Mesenchymal stem cell (in vitro differentiated cells and primary cell): ENCODE data around the gene OR2J2.
"Not testable (repeated sequence)": the region's sequence is repeated elsewhere in the genome, so short reads cannot be mapped to it uniquely, and the experiment has no call there.

Experiments used
- DNase-seq: peaks from one replicate; pipeline ENCODE4 v3.0.0-alpha.2; 2013
- H2AFZ ChIP-seq: one replicate; pipeline ENCODE4 v1.6.1; 2013; ENCODE audit warnings: low read depth, mild to moderate bottlenecking, control low read depth, inconsistent platforms, low read length, moderate library complexity
- H2AK5ac ChIP-seq: 2 replicates; pipeline ENCODE4 v1.6.1; 2013; ENCODE audit warnings: low read length, moderate library complexity, mild to moderate bottlenecking, inconsistent platforms; ENCODE audit not compliant: severe bottlenecking
- H2BK120ac ChIP-seq: one replicate; pipeline ENCODE4 v1.6.1; 2013; ENCODE audit warnings: low read depth, mild to moderate bottlenecking, inconsistent platforms, low read length, moderate library complexity
- H2BK12ac ChIP-seq, 2 experiments: one replicate each; pipeline ENCODE4 v1.6.1; 2013; ENCODE audit warnings: inconsistent platforms in 2 of 2, low read length in 2 of 2, mild to moderate bottlenecking in 2 of 2, moderate library complexity in 2 of 2, control low read depth in 1 of 2
- H2BK15ac ChIP-seq: one replicate; pipeline ENCODE4 v1.6.1; 2013; ENCODE audit warnings: mild to moderate bottlenecking, low read depth, inconsistent platforms; ENCODE audit not compliant: poor library complexity, severe bottlenecking
- H2BK5ac ChIP-seq: 2 replicates; pipeline ENCODE4 v1.6.1; 2013; ENCODE audit warnings: low read depth, mild to moderate bottlenecking, low read length, control low read depth, inconsistent platforms; ENCODE audit not compliant: poor library complexity, severe bottlenecking
- H3K14ac ChIP-seq, 2 experiments: one replicate each; pipeline ENCODE4 v1.6.1; 2013; ENCODE audit warnings: inconsistent platforms in 2 of 2, low read length in 2 of 2, control low read depth in 1 of 2, mild to moderate bottlenecking in 1 of 2, moderate library complexity in 1 of 2
- H3K18ac ChIP-seq, 2 experiments: one replicate each; pipeline ENCODE4 v1.6.1; 2013; ENCODE audit warnings: inconsistent platforms in 2 of 2, low read length in 2 of 2, control low read depth in 1 of 2, low read depth in 1 of 2, mild to moderate bottlenecking in 1 of 2
- H3K23ac ChIP-seq, 2 experiments: one replicate each; pipeline ENCODE4 v1.6.1; 2013; ENCODE audit warnings: inconsistent platforms in 2 of 2, low read length in 2 of 2, mild to moderate bottlenecking in 2 of 2, moderate library complexity in 2 of 2, control low read depth in 1 of 2
- H3K27ac ChIP-seq: 2 replicates; pipeline ENCODE4 v1.5.1; 2013; ENCODE audit warnings: mild to moderate bottlenecking, moderate library complexity, low read length, control low read depth, inconsistent platforms; ENCODE audit not compliant: poor library complexity, severe bottlenecking
- H3K27me3 ChIP-seq, 2 experiments: 2 replicates each; pipeline versions ENCODE4 v1.6.1 to v1.7.0; 2013; ENCODE audit warnings: low read length in 2 of 2, mild to moderate bottlenecking in 2 of 2, moderate library complexity in 2 of 2, control low read depth in 1 of 2, inconsistent platforms in 1 of 2; ENCODE audit not compliant: control insufficient read depth in 1 of 2, insufficient read depth in 1 of 2
- H3K36me3 ChIP-seq, 2 experiments: 2 replicates each; pipeline versions ENCODE4 v1.6.1 to v1.7.0; 2013; ENCODE audit warnings: low read length in 2 of 2, control low read depth in 1 of 2, inconsistent platforms in 1 of 2, low read depth in 1 of 2, mild to moderate bottlenecking in 1 of 2; ENCODE audit not compliant: insufficient read depth in 2 of 2, control insufficient read depth in 1 of 2
- H3K4ac ChIP-seq, 2 experiments: one replicate each; pipeline ENCODE4 v1.6.1; 2013; ENCODE audit warnings: inconsistent platforms in 2 of 2, low read length in 2 of 2, mild to moderate bottlenecking in 2 of 2, moderate library complexity in 2 of 2, control low read depth in 1 of 2, low read depth in 1 of 2
- H3K4me1 ChIP-seq: 2 replicates; pipeline ENCODE4 v1.6.1; 2013; ENCODE audit warnings: low read depth, low read length, control low read depth; ENCODE audit not compliant: control insufficient read depth, insufficient read depth
- H3K4me2 ChIP-seq: 2 replicates; pipeline ENCODE4 v1.6.1; 2013; ENCODE audit warnings: low read length, mild to moderate bottlenecking, inconsistent platforms; ENCODE audit not compliant: poor library complexity, severe bottlenecking
- H3K4me3 ChIP-seq, 2 experiments: 2 replicates each; pipeline versions ENCODE4 v1.5.1 to v1.7.0; 2013; ENCODE audit warnings: low read length in 2 of 2, mild to moderate bottlenecking in 2 of 2, control low read depth in 1 of 2, low read depth in 1 of 2; ENCODE audit not compliant: insufficient read depth in 1 of 2
- H3K79me1 ChIP-seq: replicated peaks from 2 replicates; pipeline ENCODE4 v1.6.1; 2013; ENCODE audit warnings: mild to moderate bottlenecking, control low read depth, low read length, inconsistent platforms; ENCODE audit not compliant: poor library complexity, severe bottlenecking
- H3K9ac ChIP-seq: 2 replicates; pipeline ENCODE4 v1.7.0; 2013; ENCODE audit warnings: mild to moderate bottlenecking, low read length, moderate library complexity
- H3K9me3 ChIP-seq: 2 replicates; pipeline ENCODE4 v1.7.0; 2013; ENCODE audit warnings: mild to moderate bottlenecking, low read length; ENCODE audit not compliant: control insufficient read depth
- H4K8ac ChIP-seq: one replicate; pipeline ENCODE4 v1.6.1; 2013; ENCODE audit warnings: inconsistent platforms, mild to moderate bottlenecking, low read length, moderate library complexity
- H4K91ac ChIP-seq: one replicate; pipeline ENCODE4 v1.6.1; 2013; ENCODE audit warnings: mild to moderate bottlenecking, low read length, inconsistent platforms
- WGBS: methylation state at CpG from one replicate; pipeline ENCODE4 v1.1.7; 2013; ENCODE audit warnings: mixed read lengths; 5-methylcytosine and 5-hydroxymethylcytosine counted together

Gene OR2J2

GRCh38 chr6:29147074-29147473 is 23.6 kb upstream of the OR2J2 start:
- no peaks in the 10 kb centered on the region for H3K79me1 ChIP-seq
- no peak overlapping the region for H2BK120ac ChIP-seq
- no peak overlapping the region for H3K23ac ChIP-seq
- no peak overlapping the region for H2BK15ac ChIP-seq
- no peak overlapping the region for H3K9ac ChIP-seq
- H3K4me3 ChIP-seq = no peak overlapping the region
- peaks cover 12% of the 10 kb centered on the region for H3K9me3 ChIP-seq
- no peak overlapping the region for H3K18ac ChIP-seq
- WGBS = no CpG with 5 or more reads among the region's 3 CpGs
- no peak overlapping the region for H3K4ac ChIP-seq
- H2AK5ac ChIP-seq = no peak overlapping the region
- no peaks in the 10 kb centered on the region for H3K4me1 ChIP-seq
- no peaks in the 10 kb centered on the region for H3K27me3 ChIP-seq
- no peak overlapping the region for H3K27ac ChIP-seq
- no peak overlapping the region for H2BK5ac ChIP-seq
- H4K91ac ChIP-seq = no peak overlapping the region
- H2BK12ac ChIP-seq = no peak overlapping the region
- H3K14ac ChIP-seq = no peak overlapping the region
- no peak overlapping the region for H3K4me2 ChIP-seq
- no peak for DNase-seq
- no peak overlapping the region for H4K8ac ChIP-seq
- no peak overlapping the region for H2AFZ ChIP-seq
- no peaks in the 10 kb centered on the region for H3K36me3 ChIP-seq

- H4K8ac ChIP-seq, H3K9ac ChIP-seq, H3K79me1 ChIP-seq, H2AFZ ChIP-seq, H2BK15ac ChIP-seq, H2BK12ac ChIP-seq, H3K27me3 ChIP-seq, H3K36me3 ChIP-seq, H4K91ac ChIP-seq, H3K23ac ChIP-seq, H3K4me1 ChIP-seq, H3K18ac ChIP-seq, H3K9me3 ChIP-seq, H3K4me2 ChIP-seq, DNase-seq, H3K4ac ChIP-seq, H3K4me3 ChIP-seq, H2AK5ac ChIP-seq, H3K14ac ChIP-seq, H3K27ac ChIP-seq, H2BK120ac ChIP-seq, H2BK5ac ChIP-seq: not testable (repeated sequence)
- 50% methylated on average over 2 of the region's 3 CpGs for WGBS
Observed at GRCh38 chr6:29149444-29149843, 21.3 kb upstream of the OR2J2 start.

- Histone ChIP-seq H4K8ac (no peak overlapping the region), H3K23ac (no peak overlapping the region), H3K27ac (no peak overlapping the region), H3K4me2 (no peak overlapping the region), H2BK5ac (no peak overlapping the region), H3K18ac (no peak overlapping the region), H3K4me1 (no peaks in the 10 kb centered on the region), H3K36me3 (no peaks in the 10 kb centered on the region), H3K27me3 (no peaks in the 10 kb centered on the region), H2BK120ac (no peak overlapping the region), H2AFZ (no peak overlapping the region), H3K9ac (no peak overlapping the region), H3K14ac (no peak overlapping the region), H2BK12ac (no peak overlapping the region), H2BK15ac (no peak overlapping the region), H4K91ac (no peak overlapping the region), H2AK5ac (no peak overlapping the region), H3K79me1 (no peaks in the 10 kb centered on the region), H3K4me3 (no peak overlapping the region), H3K4ac (no peak overlapping the region), H3K9me3 (peaks cover 6% of the 10 kb centered on the region)
- DNase-seq = no peak
- WGBS = 77% methylated on average over 1 of the region's 1 CpG
Observed at GRCh38 chr6:29153083-29153482, 17.6 kb upstream of the OR2J2 start.

- H3K79me1 ChIP-seq, DNase-seq, H3K27ac ChIP-seq, H2AFZ ChIP-seq, H2BK5ac ChIP-seq, H3K9ac ChIP-seq, H4K91ac ChIP-seq, H3K23ac ChIP-seq, H3K4me3 ChIP-seq, H2AK5ac ChIP-seq, H3K36me3 ChIP-seq, H3K4me2 ChIP-seq, H3K18ac ChIP-seq, H3K4me1 ChIP-seq, H2BK120ac ChIP-seq, H2BK15ac ChIP-seq, H2BK12ac ChIP-seq, H3K27me3 ChIP-seq, H3K9me3 ChIP-seq, H3K14ac ChIP-seq, H3K4ac ChIP-seq, H4K8ac ChIP-seq: not testable (repeated sequence)
- WGBS = 17% methylated on average over 1 of the region's 1 CpG
Observed at GRCh38 chr6:29155182-29155581, 15.5 kb upstream of the OR2J2 start.
